Activated CD4-positive, alpha-beta T cell treated with anti-CD3 and anti-CD28 coated beads for 1 hour (primary cell): ENCODE measurements around the gene CEP95.
"Not testable (repeated sequence)": the region's sequence is repeated elsewhere in the genome, so short reads cannot be mapped to it uniquely, and the experiment has no call there.

ENCODE experiments used
- DNase-seq: peaks from one replicate; pipeline ENCODE4 v3.0.0-alpha.2; 2020

The CEP95 gene, protein sequence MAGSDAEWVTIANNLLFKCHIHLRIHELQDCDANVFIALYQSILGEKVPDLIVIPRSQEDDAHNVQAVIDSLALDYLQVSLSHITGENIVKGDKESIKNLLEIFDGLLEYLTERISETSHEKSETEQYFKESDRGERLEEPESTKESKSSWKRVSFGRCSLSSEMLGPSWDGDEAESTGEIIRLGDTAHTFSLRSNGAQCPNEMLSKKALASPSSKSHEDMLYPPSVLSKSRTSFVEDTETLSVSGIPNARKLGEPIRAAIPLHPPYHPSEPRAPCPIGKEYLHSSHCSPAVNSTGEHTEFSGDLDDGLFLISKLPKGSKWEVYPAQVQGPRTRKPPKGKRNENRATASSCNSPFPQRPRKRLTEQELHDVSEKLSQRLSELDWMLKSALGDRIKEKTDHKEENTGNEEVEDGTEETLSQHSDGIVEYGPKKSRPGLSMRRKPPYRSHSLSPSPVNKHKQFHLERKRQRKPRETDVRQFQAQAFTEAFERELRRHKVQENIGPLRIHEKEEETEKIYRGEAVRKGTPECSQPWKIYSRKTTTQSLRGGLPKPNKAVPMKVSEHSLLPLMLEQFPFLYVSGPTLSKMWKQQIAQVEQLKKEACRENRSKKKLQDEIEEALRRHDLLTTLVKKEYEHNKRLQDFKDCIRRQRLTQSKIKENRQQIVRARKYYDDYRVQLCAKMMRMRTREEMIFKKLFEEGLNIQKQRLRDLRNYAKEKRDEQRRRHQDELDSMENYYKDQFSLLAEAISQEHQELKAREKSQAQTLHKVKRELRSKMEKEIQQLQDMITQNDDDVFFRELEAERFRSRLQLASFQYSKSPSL

DNA sequence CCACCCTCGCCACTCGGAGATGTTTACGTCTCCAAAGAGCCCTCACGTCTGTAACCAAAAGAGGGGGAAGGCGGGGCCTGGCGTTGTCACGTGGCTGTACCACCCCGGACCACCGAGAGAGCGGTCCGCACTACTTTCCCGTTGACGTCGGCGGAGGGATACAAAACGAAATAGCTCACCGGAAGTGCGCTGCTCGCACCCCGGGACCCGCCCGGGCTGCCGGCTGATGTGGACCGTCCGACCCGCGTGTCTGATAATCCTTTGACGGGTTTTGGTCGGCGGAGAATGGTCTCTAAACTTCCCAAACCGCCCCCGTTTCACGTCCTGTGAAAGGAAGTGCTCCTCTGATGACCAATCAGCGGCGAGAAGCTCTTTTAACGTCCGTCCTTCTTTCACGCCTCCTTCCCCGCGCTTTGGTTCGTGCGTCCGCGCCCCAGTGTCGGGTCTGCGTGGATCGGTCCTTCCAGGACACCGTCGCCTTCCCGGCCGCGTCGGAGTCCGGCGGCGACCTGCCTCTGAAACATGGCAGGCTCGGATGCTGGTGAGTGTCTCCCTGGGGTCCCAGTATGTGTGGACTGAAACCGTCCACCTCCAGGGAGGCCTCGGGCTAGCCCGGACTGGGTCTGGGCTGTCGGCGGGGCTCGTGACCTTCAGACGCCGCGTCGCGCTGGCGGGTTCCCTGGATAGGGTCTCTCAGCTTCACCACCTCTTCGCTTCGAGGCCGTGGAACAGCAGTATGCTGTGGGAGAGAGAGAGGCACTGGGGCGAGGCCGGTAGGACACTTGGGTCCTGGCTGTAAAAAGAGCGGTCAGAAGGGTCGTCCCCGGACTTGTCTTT, at the start of gene CEP95:
Gene CEP95 (plus strand): TSS at position 402 of the 837 bp plus-strand sequence. CDS start 121 bp downstream, at position 523.
- peak; percentile 91 for DNase-seq

DNA sequence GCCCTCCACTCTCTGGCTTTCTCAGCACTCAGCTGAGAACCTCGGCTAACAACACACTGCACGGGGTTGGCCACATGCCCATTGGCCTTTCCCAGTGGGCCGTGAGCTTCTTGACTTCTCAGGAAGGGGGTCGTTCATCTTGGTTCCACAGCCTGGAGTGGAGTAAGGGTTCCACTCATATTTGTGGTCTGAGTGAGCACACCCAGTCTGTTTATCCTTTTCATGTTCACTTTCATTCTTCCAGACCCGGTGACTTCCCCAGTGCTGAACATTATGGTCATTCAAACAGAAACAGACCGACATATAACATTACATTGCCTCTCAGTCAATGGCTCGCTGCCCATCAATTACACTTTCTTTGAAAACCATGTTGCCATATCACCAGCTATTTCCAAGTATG, 49.6 kb upstream of the CEP95 start:
- DNase-seq: no peak

DNA sequence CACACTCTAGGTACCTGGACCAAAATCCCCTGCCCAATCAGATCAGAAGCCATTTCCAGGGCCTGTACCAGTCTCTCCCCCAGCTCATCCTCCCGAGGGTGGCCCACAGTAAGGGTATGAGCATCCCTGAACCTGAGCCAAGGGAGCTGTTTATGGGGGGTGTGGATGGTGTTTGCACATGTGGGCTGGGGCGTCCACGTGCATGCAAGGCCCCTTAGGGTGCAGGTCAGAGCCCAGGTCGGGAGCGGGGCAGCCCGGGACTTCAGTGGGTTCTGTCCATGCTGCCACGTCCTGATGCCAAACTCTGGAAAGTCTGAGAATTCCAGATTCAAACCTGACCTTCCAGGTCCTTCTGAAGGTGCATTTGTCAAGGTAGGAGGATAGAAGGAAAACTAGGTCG, 48.0 kb upstream of the CEP95 start:
- DNase-seq: no peak

DNA sequence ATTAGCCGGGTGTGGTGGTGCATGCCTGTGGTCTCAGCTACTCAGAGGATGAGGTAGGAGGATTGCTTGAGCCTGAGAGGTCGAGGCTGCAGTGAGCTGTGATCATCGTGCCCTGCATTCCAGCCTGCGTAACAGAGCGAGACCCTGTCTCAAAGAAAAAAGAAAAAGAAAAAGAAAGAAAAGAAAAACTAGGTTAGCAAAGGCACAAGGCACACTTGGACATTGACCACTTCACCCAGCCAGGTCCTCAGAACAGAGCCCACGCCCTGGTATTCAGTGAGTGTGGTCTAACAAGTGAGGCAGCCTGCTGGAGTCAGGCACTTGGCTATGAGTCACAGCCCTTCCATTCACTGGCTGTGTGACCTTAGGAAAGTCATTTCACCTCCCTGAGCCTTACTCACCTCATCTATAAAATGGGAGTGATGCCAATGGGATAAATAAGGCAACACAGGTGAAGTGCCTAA, 47.5 kb upstream of the CEP95 start:
- no peak for DNase-seq

DNA sequence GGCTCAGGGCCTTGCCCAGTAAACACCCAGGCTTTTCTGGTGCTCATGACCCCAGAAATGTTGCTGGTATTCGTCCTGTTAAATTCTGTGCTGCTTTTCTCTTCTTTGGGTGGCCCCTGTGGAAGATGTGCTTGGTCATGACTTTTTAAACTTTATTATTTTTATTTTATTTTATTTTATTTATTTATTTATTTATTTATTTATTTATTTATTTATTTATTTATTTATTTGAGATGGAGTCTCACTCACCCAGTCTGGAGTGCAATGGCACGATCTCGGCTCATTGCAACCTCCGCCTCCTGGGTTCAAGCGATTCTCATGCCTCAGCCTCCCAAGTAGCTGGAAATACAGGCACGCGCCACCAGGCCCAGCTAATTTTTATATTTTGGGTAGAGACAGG, 47.0 kb upstream of the CEP95 start:
- not testable (repeated sequence) for DNase-seq

DNA sequence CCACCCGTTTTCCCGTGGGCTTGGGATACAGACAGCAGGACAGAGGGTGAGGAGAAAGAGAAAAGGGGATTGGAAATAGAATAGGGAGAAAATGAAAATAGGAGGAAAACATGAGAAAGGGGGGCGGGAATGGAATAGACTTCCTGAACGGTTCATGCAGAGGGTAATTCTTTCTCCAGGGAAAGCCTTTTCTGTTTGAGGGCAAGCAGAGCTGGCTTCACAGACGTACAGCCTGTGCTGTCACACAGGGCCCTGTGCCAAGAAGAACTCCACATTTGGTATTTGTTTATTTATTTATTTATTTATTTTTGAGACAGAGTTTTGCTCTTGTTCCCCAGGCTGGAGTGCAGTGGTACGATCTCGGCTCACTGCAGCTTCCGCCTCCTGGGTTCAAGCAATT, 45.8 kb upstream of the CEP95 start:
- DNase-seq: no peak

DNA sequence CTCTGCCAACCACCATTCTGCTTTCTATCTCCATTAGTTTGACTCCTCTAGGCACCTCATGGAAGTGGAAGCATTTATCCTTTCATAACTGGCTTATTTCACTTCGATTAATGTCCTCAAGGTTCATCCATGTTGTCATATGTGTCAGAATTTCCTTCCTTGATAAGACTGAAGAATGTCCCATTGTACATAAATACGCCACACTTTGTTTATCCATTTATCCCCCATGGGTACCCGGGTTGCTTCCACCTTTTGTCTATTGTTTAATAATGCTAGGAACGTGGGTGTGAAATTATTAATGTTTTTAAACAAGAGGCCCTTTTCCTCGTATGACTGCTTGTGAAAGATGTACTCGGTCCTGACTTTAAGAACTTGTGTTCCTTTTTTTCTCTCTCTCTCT, 45.0 kb upstream of the CEP95 start:
- no peak for DNase-seq

DNA sequence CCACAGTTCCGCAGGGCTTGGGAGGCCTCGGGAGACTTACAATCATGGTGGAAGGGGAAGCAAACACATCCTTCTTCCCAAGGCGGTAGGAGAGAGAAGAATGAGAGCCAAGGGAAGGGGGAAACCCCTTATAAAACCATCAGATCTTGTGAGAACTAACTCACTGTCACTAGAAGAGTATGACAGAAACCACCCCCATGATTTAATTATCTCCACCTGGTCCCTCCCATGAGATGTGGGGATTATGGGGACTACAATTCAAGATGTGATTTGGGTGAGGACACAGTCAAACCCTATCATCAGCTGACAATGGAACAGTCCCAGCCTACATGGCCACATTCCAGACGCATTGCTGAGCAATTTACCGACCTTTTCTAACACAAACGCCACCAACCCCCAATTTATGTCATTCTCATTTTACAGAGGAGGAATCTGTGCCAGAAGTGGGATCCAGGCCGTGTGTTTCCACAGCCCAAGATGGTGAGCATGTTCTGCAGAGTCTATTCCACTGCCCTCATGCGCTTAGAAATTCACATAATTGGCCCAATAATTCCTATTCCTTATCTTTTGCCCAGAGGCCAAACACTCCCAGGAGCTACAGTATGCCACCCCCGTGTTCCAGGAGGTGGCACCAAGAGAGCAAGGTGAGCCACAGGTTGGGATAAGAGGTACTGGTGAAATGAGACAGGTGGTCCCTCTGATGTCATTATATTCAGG, 40.6 kb upstream of the CEP95 start:
- no peak for DNase-seq

DNA sequence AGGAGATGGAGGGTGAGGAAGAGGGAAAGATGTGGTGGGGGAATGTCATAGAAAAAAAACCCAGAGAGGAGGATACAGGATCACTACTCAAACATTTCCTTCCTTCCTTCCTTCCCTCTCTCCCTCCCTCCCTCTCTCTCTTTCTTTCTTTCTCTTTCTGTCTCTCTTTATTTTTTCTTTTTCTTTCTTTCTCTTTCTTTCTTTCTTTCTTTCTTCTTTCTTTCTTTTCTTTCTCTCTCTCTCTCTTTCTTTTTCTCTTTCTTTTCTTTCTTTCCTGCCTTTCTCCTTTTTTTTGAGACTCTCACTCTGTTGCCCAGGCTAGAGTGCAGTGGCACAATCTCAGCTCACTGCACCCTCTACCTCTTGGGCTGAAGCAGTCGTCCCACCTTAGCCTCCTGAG, 39.9 kb upstream of the CEP95 start:
- DNase-seq: not testable (repeated sequence)

DNA sequence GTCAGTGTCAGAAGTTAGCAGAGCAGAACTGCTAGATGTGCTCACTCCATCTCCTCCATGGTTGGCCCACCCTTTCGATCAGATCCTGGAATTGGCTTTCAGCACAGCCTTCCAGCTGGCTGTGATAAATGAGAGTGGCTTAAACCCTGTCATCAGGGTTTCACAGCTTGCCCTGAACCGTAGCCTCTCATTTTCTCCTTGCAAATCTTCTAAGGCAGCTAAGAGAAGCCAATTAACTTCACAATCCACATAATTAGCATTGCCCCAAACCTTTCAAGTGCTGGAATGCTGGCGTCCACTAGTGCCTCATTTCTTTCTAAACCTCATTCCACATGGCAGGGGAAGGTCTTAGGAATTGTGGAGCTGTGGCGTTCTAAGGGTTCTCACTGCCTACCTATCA, 36.2 kb upstream of the CEP95 start:
- DNase-seq: no peak

DNA sequence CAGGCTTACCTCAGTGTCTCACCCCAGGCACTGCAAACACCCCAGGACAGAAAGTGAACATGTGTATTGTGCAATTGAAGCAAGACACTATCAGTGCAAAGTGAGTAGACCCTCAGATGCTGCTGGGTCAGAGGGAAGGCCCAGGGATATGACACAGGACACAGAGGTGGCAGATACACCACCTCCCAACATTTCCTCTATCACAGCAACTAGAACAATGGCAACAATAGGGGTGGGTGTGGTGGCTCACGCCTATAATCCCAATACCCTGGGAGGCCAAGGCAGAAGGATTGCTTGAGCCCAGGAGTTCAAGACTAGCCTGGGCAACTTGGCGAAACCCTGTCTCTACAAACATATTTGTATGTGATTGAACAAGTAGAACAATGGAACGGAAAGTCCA, 35.3 kb upstream of the CEP95 start:
- DNase-seq: no peak

DNA sequence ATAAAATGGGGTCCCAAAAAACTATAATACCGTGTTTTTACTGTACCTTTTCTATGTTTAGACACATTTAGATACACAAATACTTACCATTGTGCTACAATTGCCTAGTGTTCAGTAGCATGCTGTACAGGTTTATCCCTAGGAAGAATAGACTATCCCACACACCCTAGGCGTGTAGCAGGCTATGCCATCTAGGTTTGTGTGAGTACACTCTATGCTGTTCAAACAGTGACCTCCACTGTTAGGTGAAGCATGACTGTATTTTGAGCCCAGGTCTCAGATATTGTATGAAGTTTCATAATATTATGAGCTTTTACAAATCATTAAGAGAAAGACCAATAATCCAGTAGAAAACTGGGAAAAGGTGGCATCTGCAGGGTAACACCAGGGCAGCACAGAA, 34.2 kb upstream of the CEP95 start:
- no peak for DNase-seq

DNA sequence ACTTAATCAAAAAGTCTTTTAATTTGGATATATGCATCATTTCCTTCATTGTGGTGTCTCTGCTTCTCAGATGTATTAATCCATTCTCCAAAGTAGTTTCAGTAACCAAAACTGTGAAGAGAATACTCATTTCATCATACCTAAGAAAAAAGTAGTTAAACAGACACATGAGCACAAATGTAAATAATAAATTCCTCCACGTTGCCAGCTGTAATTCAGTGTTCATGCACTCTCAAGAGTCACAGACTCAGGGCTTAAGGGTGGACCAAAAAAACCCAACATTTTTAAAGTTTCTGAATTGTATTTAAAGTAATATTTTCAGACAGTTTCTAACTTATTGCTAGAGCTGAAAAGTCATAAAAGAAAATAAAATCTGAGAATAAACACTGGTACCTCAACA, 28.9 kb upstream of the CEP95 start:
- DNase-seq: no peak

DNA sequence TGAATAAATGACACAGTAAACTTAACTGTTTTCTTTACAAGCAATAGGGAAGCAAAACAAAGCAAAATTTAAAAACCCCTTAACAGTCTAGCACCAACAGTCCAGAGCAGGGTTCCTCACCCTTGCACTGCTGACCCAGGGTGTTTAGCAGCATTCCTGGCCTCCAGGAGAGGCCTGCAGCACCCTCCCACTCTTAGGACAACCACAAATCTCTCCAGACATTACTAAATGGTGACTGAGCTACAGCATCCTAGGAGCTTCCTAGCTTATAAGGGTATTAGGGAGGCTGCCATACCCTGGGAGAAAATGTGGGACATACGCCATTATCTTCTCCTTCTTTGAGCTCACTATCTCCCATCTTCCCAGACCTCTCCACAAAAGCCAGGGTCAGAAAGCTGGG, 25.8 kb upstream of the CEP95 start:
- DNase-seq: no peak

DNA sequence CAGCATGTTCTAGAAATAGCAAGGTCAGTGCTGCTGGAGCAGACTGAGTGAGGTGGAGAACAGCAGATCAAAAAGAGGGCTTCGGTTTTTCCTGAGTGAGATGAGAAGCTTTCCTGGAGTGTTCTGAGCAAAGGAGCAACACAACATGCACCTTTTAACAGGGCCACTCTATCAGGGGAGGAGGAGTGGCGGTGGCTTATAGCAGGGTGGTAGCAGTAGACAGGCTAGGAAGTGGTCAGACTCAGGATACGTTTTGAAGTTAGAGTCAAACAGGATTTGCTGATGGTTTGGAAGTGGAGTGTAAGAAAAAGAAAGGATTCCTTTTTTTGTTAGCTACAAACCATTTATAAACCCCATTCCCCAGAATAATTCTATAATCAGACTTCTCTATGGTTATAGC, 22.4 kb upstream of the CEP95 start:
- no peak for DNase-seq

DNA sequence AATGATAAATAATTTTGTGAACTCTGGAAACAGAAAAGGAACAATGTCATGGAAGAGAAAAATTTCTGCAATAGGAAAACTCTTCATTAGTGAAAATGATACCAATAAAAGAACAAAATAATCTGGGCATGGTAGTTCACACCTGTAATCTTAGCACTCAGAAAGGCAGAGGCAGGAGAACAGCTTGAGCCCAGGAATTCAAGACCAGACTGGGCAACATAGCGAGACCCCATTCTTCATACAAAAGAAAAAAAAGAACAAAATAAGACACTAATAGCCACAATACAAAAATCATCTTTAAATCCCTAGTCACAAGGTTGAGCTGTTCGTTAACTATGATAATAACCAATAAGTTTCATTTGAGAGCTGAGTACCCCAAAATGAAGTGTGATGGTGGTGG, 18.5 kb upstream of the CEP95 start:
- DNase-seq: no peak

DNA sequence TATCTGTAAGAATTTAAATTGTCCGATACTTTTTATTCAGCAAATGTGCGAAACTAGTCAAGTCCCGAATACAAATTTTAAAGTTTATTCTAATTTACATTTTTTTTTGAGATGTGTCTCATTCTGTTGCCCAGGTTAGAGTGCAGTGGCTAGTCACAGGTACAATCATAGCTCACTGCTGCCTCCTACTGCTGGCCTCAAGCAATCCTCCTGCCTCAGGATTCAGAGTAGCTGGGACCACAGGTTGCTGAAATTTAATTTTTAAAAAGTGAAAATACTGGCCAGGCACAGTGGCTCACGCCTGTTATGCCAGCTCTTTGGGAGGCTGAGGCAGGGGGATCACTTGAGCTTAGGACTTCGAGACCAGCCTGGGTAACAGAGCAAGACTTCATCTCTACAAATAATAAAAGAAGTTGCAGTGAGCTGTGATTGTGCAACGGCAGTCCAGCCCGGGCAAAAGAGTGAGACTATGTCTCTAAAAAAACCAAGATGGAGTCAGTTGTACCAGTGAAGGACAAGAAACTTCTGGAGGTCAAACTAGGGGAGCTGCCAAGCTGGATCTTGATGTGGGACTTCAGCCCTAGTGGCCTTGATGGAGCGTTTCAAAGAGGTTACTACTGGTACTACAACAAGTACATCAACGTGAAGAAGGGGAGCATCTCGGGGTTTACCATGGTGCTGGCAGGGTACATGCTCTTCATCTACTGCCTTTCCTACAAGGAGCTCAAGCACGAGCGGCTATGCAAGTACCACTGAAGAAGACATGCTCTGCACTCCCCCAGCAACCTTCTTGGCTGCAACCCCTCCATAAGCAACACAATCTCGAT, 15.5 kb upstream of the CEP95 start:
- DNase-seq: peak; percentile 24

DNA sequence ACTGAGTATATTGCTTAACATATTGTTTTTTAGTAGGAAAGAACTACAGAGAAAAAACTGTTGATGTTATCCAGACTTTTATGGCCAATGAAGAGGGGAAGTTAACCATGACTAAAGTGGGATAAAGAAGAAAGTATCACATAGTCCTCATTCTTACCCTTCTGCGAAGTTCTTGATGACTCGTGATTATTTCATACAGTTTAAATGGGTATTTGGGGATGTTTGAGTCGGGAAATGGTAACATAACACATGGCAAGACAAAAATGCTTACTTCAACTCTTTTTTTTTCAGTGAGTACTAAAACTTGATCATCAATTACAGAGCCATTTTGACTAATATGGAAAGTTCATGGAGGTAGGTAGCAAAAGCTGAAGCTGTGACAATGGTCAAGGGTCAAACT, 14.8 kb upstream of the CEP95 start:
- no peak for DNase-seq

DNA sequence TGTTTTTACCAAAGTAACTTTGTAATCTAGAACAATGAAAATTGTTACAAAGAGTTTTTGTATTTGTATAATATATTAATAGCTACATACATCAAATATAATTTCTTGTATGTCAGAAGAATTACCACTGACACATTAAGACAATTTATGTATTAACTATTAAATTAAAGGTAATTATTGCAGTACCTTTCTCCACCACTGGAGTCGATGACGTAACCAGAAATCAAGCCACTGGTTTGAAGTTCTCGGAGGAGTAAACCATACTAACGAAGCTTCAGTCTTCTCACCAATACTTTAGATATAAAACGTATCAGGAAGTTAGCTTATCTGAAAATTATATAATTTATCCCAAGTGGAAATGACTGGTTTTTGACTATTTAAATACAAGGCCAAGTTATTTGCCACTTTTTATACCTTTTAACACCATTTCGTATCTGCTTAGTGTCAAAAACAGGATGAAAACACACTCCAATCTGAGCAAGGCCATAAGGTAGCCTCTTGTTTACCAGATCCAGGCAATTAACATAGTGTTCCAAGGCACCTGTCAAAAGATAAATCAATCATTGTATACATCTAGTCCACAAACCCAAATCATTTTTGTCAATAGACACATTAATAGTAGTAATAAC, 14.2 kb upstream of the CEP95 start:
- DNase-seq: no peak

DNA sequence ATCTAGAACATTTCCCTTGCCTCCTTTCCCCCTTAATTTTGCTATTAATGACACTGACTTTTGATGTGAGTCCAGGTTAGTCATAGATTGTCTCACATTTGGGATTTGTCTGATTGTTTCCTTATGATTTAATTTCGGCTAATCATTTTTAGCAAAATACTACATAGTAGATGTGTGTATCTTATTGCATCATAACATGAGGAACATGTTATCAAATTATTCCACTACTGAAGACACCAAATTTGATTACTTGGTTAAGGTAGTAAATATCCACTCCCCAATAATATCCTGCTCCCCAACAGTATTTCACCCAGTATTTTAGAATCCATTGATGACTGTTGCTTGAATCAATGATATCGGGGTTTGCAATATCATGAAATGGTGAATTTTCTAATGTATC, 12.7 kb upstream of the CEP95 start:
- no peak for DNase-seq

DNA sequence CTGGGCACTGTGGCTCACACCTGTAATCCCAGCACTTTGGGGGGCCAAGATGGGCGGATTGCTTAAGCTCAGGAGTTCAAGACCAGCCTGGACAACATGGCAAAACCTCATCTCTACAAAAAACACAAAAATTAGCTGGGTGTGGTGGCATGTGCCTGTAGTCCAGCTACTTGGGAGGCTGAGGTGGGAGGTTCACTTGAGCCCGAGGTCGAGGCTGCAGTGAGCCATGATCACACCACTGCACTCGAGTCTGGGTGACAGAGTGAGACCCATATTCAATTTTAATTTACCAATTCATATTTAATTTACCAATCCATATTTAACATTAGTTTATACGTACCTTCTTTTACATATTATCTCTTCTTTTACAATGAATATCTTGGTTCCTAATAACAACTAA, 11.5 kb upstream of the CEP95 start:
- not testable (repeated sequence) for DNase-seq
